CD4-positive, alpha-beta T cell treated with Interleukin-15 for 1 hour (primary cell): Measurements from ENCODE around the gene OR4E2.
"Not testable (repeated sequence)": the region's sequence is repeated elsewhere in the genome, so short reads cannot be mapped to it uniquely, and the experiment has no call there.

Experiments used
- DNase-seq: peaks from one replicate; pipeline ENCODE4 v3.0.0-alpha.2; 2020

The OR4E2 gene

DNA sequence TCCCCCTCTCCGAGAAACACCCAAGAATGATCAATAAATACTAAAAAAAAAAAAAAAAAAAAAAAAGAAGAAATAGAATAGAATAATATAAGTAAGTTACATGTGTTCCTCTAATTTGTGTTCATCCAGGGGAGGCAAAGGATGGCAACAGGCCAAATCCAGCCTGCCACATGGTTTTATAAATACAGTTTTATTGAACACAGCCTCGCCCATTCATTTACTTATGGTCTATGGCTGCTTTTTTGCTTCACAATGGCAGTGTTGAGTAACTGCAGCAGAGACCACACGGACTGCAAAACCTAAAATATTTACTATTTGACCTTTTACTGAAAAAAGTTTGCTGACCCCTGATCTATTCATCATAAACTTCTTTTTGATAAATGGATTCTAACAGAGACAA lies 44.9 kb downstream of the OR4E2 start:
- not testable (repeated sequence) for DNase-seq

DNA sequence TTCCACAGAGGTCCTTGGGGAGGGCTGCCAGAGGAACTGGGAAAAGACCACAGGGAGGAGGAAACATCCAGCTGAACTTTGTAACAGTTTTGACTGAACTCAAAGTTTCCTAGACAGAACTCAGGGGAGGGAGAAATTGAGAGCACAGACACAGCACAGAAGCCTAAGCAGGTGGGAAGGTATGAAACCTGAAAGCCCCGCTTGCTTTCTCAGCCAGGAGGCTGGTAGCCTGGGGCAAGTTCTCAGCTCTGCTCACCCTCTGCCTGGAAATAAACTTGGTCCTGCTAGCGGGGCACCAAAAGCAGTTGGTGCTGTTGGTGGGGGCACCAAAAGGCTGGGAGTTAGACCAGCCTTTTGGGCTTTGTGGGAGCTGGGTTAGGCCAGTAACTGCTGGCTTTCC lies 45.9 kb downstream of the OR4E2 start:
- DNase-seq: no peak

DNA sequence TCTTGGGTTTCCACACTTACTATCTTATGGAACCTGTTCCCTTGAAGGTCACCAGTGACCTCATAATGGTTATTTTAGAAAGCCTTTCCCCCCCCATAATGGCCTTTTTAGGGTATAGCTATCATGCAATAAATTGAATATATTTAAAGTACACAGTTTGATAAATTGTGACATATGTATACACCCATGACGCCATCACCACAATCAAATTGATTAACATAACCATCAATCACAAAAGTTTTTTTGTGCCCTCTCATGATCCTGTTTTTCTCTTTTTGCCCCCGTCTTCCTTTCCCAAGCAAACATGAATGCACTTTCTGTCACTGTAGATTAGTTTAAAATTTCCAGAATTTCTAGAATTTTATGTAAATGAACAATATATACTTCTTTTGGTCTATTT lies 48.7 kb downstream of the OR4E2 start:
- no peak for DNase-seq

DNA sequence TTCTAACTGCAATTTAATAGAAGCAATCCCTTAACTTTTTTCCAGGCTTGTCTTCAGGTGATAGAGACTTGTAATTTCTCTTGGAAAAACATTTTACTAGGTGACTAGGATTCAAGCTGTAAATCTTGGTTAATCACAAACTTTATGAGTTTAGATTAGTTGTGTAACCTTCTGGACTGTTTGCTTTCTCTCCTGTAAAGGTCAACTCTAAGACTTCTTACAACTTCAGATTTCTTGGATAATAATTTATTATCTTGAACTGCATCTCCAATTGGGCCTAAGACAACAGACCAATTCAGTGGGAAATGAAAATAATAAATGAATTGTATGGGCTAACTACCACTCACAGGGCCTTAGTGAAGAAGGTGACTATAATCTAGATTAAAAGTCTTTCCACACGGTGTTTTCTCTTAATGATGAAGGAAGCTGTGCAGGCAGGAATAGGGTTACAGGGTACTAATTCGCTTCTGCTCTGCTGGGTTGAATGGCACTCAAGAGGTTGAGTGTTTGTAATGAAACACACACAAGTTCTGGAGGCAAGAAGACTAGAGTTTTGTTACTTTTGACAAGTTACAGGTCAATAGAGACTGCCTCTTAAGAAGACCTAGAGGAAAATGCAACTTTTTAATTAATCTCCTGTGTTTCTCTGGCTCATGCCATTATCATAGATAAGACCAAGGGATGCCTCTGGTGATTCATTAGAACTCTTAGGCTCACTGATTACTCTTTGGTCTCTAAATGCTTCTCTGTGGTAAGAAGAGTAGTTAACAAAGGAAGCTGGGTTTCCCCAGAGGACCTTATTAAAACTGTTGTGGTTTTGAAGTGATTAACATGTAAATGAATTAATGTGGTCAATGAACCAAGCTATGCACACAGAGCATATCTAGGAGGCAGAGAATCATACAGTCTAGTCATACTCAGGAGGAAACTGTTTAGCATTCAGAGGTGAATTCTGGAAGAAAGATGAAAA lies 50.0 kb downstream of the OR4E2 start:
- DNase-seq: no peak

DNA sequence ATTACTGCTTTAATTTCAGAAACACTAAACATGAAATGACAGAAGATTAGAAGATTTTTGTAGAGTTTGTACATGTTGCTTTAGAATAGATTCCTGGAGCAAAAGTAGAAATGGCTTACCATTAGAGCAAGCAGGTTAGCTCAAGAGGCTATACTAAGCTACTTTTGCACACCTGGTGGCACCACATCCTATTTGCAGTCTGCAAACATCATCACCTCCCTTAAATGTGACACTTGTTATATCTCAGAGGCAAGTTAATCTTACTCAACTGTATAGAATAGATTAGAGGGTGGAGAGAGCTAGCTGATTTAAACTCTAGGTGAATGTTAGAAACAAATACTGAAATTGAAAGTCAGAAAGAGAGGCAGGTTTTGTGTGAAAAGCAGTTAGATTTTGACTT lies 50.7 kb downstream of the OR4E2 start:
- DNase-seq: no peak

DNA sequence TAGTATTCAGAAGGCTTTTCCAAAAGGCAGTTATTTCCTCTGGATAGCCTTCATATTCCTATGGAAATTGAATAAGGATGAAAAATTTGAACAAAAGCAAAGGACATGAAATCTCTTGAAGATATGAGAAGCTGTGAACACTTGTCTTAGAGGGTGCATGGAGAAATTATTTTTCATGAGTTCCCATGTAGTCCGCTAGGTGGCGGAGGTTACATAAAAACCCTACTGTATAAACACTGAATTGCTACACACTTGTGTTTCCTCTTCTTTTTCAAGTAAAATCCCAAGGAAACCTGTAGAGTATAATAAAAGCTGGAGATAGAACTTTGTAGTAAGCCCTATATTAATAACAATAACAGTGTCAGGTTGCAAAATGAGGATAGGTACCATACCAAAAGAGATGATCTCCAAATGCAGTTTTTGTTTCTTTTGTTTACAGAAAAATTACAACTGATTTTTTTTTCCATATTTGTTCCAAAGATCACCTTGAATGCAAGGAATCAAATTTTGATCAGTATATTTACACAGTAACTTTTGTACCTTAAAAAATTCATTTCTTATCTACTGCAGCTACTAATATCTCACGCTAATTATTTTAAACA lies 57.8 kb downstream of the OR4E2 start:
- DNase-seq: no peak

DNA sequence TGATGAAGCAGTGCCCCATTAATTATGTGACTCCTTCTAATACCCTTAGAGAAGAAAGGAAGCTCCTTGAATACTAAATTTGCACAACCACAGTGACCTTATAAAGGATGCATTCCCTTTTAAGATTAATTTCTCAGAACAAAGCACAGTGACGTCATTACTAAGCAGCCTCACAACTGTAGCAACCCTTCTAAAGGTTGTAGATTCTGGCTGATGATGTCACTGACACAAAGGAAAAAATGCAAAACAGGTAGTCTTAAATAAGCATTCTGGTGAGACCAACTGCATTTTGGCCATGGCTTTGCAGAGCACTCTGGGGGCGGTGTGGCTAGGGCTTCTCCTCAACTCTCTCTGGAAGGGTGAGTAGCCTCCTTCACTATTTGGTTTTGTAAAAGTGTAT lies 58.4 kb downstream of the OR4E2 start:
- no peak for DNase-seq

DNA sequence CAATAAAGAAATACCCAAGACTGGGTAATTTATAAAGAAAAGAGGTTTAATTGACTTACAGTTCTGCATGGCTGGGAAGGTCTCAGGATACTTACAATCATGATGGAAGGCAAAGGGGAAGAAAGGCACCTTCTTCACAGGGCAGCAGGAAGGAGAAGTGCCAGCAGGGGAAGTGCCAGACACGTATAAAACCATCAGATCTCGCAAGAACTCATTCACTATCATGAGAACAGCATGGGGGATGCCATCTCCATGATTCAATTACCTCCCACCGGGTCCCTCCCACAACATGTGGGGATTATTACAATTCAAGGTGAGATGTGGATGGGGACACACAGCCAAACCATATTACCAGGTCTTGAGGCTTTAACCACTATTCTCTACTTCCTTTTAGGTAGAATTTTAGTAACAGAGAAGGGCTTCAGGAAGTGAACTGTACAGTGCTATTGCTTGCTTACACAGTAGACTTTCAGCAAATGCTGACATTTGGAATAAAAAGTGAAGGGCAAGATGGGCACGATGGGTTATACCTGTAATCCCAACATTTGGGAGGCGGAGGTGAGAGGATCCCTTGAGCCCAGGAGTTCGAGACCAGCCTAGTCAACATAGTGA lies 60.8 kb downstream of the OR4E2 start:
- DNase-seq: no peak
